HG03571 (cell line): ENCODE measurements around the gene FAM72D.
A peak's percentile ranks its signal among the peaks of the same experiment; 100 is the strongest.
"Not testable (repeated sequence)": the region's sequence is repeated elsewhere in the genome, so short reads cannot be mapped to it uniquely, and the experiment has no call there.

ENCODE experiments used
- ATAC-seq: cut with Tn5 transposase; IDR thresholded peaks from one replicate; pipeline ENCODE4 v1.9.1; 2021; ENCODE audit not compliant: unreplicated experiment

The FAM72D gene

GRCh38 chr1:145095284-145096057 is at the start of gene FAM72D, which contains the start of gene SRGAP2B:
TSS of gene FAM72D (plus strand) at chr1:145095974. CDS start at chr1:145096848, 874 bp downstream.
TSS of gene SRGAP2B (minus strand) at chr1:145095328. CDS start at chr1:145092901, 2,427 bp downstream.
- peak; percentile 80 for ATAC-seq

- peak; percentile 64 for ATAC-seq
These were observed 48.2 kb upstream of the FAM72D start for GRCh38 chr1:145047553-145047952.

- not testable (repeated sequence) for ATAC-seq
These were observed 47.5 kb upstream of the FAM72D start for GRCh38 chr1:145048181-145048856.

- not testable (repeated sequence) for ATAC-seq
These were observed 43.6 kb upstream of the FAM72D start for GRCh38 chr1:145052019-145052776.

GRCh38 chr1:145053428-145053827 is 42.3 kb upstream of the FAM72D start:
- not testable (repeated sequence) for ATAC-seq

- peak; percentile 99 for ATAC-seq
These were observed 40.5 kb upstream of the FAM72D start for GRCh38 chr1:145055217-145055760.

GRCh38 chr1:145058184-145058583 is 37.6 kb upstream of the FAM72D start:
- ATAC-seq, result not testable (repeated sequence)

GRCh38 chr1:145063285-145063684 is 32.5 kb upstream of the FAM72D start:
- ATAC-seq, result not testable (repeated sequence)

GRCh38 chr1:145063941-145064648 is 31.7 kb upstream of the FAM72D start:
- ATAC-seq, result not testable (repeated sequence)

- ATAC-seq, result not testable (repeated sequence)
These were observed 30.5 kb upstream of the FAM72D start for GRCh38 chr1:145065194-145065826.

GRCh38 chr1:145066486-145066885 is 29.3 kb upstream of the FAM72D start:
- not testable (repeated sequence) for ATAC-seq

- ATAC-seq, result not testable (repeated sequence)
These were observed 24.2 kb upstream of the FAM72D start for GRCh38 chr1:145071569-145071968.

GRCh38 chr1:145074021-145074559 is 21.7 kb upstream of the FAM72D start:
- not testable (repeated sequence) for ATAC-seq

- not testable (repeated sequence) for ATAC-seq
These were observed 18.9 kb upstream of the FAM72D start for GRCh38 chr1:145076877-145077276.

GRCh38 chr1:145077872-145078786 is 17.6 kb upstream of the FAM72D start:
- not testable (repeated sequence) for ATAC-seq

GRCh38 chr1:145078787-145079370 is 16.9 kb upstream of the FAM72D start:
- not testable (repeated sequence) for ATAC-seq

- not testable (repeated sequence) for ATAC-seq
These were observed 16.0 kb upstream of the FAM72D start for GRCh38 chr1:145079737-145080136.

- not testable (repeated sequence) for ATAC-seq
These were observed 15.6 kb upstream of the FAM72D start for GRCh38 chr1:145080193-145080592.
